Endothelial cell of umbilical vein (primary cell): Measurements from ENCODE around the gene NPNT. TPM values are rescaled to one million over a fixed set of nuclear protein-coding genes. Genes with fewer than 3 reads are reported as not detected.

ENCODE experiments used
- BruUV-seq: library from RNA; stranded (reverse); fragments of 400-500 nt; replicated peaks from 2 replicates; lab custom pipeline; 2021; lab: Mats Ljungman, UMichigan
- CTCF ChIA-PET: fragments of 300-600, 350-600 bp; sonication (Branson Sonifier 250); formaldehyde crosslinking; loops from one replicate; lab custom pipeline; 2021; ENCODE audit warnings: antibody characterized with exemption, inconsistent platforms; lab: Charles Lee
- POLR2A ChIA-PET: fragments of 300-600, 350-600 bp; sonication (Branson Sonifier 250); formaldehyde crosslinking; loops from one replicate; lab custom pipeline; 2021; ENCODE audit warnings: antibody characterized with exemption, inconsistent platforms; lab: Charles Lee
- DNase-seq: peaks from one replicate; pipeline ENCODE4 v3.0.0-alpha.2; 2011; ENCODE audit warnings: low read depth, low spot score
- FAIRE-seq: peaks from 2 replicates; lab custom pipeline; 2011; peaks lifted over from hg19 to GRCh38; lab: Jason Lieb, UNC
- H2AFZ ChIP-seq: 2 replicates; pipeline ENCODE4 v1.6.0; 2012; ENCODE audit warnings: low read depth, low read length, control low read depth, inconsistent platforms
- H3K27ac ChIP-seq: 2 replicates; pipeline ENCODE4 v1.5.1; 2011; ENCODE audit warnings: low read depth, mild to moderate bottlenecking, control low read depth, low read length, moderate library complexity; ENCODE audit not compliant: insufficient read depth
- H3K27me3 ChIP-seq, 2 experiments: 2 replicates each; pipeline versions ENCODE4 v1.6.0 to v1.6.1; 2011; ENCODE audit warnings: low read length in 2 of 2, mixed read lengths in 1 of 2; ENCODE audit not compliant: control insufficient read depth in 2 of 2, insufficient read depth in 2 of 2
- H3K36me3 ChIP-seq, 2 experiments: 2 replicates in 1 of 2; 3 replicates in 1 of 2; pipeline ENCODE4 v1.5.1; 2011; ENCODE audit warnings: low read length in 2 of 2, mild to moderate bottlenecking in 1 of 2, moderate library complexity in 1 of 2; ENCODE audit not compliant: control insufficient read depth in 2 of 2, insufficient read depth in 2 of 2; ENCODE audit errors: extremely low read depth in 1 of 2
- H3K4me1 ChIP-seq: 3 replicates; pipeline ENCODE4 v1.5.1; 2011; ENCODE audit warnings: mild to moderate bottlenecking, low read length; ENCODE audit not compliant: control insufficient read depth, insufficient read depth; ENCODE audit errors: extremely low read depth
- H3K4me2 ChIP-seq: 2 replicates; pipeline ENCODE4 v1.6.1; 2011; ENCODE audit warnings: low read length, control low read depth, mixed read lengths; ENCODE audit not compliant: insufficient read depth
- H3K4me3 ChIP-seq, 3 experiments: fragments of 200-600 bp in 1 of 3; sonication (generic), shearing (Covaris generic) in 1 of 3; replicated peaks in 1 of 3; 2 replicates each; pipeline ENCODE4 v1.5.1; 2011 to 2016; ENCODE audit warnings: control low read depth in 3 of 3, low read length in 3 of 3, mild to moderate bottlenecking in 2 of 3, inconsistent platforms in 1 of 3, low read depth in 1 of 3, moderate library complexity in 1 of 3; ENCODE audit not compliant: insufficient read depth in 1 of 3
- H3K79me2 ChIP-seq: 2 replicates; pipeline ENCODE4 v1.6.0; 2012; ENCODE audit warnings: low read length, inconsistent platforms; ENCODE audit not compliant: control insufficient read depth, insufficient read depth
- H3K9ac ChIP-seq: replicated peaks from 2 replicates; pipeline ENCODE3; 2011; ENCODE audit warnings: low read length, control low read depth; ENCODE audit not compliant: insufficient read depth; ENCODE audit errors: extremely low read depth
- H3K9me1 ChIP-seq: replicated peaks from 3 replicates; pipeline ENCODE4 v1.6.0; 2011; ENCODE audit warnings: mild to moderate bottlenecking, low read length; ENCODE audit not compliant: control insufficient read depth, insufficient read depth; ENCODE audit errors: extremely low read depth
- H3K9me3 ChIP-seq: replicated peaks from 2 replicates; pipeline ENCODE4 v1.5.1; 2012; ENCODE audit warnings: low read length, inconsistent platforms; ENCODE audit not compliant: control insufficient read depth, insufficient read depth
- H4K20me1 ChIP-seq: replicated peaks from 2 replicates; pipeline ENCODE3; 2011; ENCODE audit warnings: mild to moderate bottlenecking, low read length; ENCODE audit not compliant: control insufficient read depth, insufficient read depth; ENCODE audit errors: extremely low read depth
- CTCF ChIP-seq, 2 donors: IDR thresholded peaks; 1 replicate in 1 of 2; 2 replicates in 1 of 2; pipeline ENCODE4 v1.5.1; 2011; ENCODE audit warnings: low read length in 2 of 2, mild to moderate bottlenecking in 2 of 2, moderate library complexity in 2 of 2, control low read depth in 1 of 2, inconsistent platforms in 1 of 2, low read depth in 1 of 2; ENCODE audit not compliant: insufficient read depth in 1 of 2; ENCODE audit errors: extremely low read depth in 1 of 2
- EZH2 ChIP-seq: IDR thresholded peaks from 2 replicates; pipeline ENCODE4 v1.6.1; 2012; ENCODE audit warnings: borderline replicate concordance, low read depth, mild to moderate bottlenecking, moderate library complexity, low read length, inconsistent platforms; ENCODE audit not compliant: severe bottlenecking
- FOS ChIP-seq: IDR thresholded peaks from 2 replicates; pipeline ENCODE4 v1.6.1; 2011; ENCODE audit warnings: mild to moderate bottlenecking, low read length, moderate library complexity, borderline replicate concordance; ENCODE audit not compliant: insufficient read depth
- GATA2 ChIP-seq: IDR thresholded peaks from 2 replicates; pipeline ENCODE4 v1.7.0; 2011; ENCODE audit warnings: low read depth, mild to moderate bottlenecking, moderate library complexity, mixed read lengths, low read length; ENCODE audit not compliant: insufficient read length, insufficient read depth
- JUN ChIP-seq: IDR thresholded peaks from 2 replicates; pipeline ENCODE4 v1.6.1; 2011; ENCODE audit warnings: borderline replicate concordance, low read depth; ENCODE audit not compliant: insufficient read length, insufficient read depth
- MAX ChIP-seq: IDR thresholded peaks from 2 replicates; pipeline ENCODE4 v1.6.1; 2011; ENCODE audit not compliant: insufficient read depth, insufficient read length
- MYC ChIP-seq: IDR thresholded peaks from one replicate; pipeline ENCODE4 v1.6.1; 2011; ENCODE audit warnings: mild to moderate bottlenecking, low read depth, low read length
- POLR2A ChIP-seq: IDR thresholded peaks from 2 replicates; pipeline ENCODE4 v1.6.1; 2012; ENCODE audit warnings: low read depth, mild to moderate bottlenecking, control low read depth, low read length
- POLR2AphosphoS5 ChIP-seq: IDR thresholded peaks from 2 replicates; pipeline ENCODE4 v1.6.1; 2012; ENCODE audit warnings: low read depth, mild to moderate bottlenecking, control low read depth, low read length, moderate library complexity; ENCODE audit not compliant: insufficient read depth
- dilution Hi-C: fragments of 300-500 bp; cut with MboI; formaldehyde crosslinking; loops from one replicate; pipeline ENCODE4 v1.15.0; 2019; ENCODE audit warnings: low sequenced_read_pairs; ENCODE audit not compliant: extremely low pct_ligation_motif_present
- intact Hi-C: fragments of 100-400 bp; cut with micrococcal nuclease; formaldehyde crosslinking; loops from one replicate; pipeline ENCODE4 v1.10.0; 2022
- polyA plus RNA-seq, 4 experiments: library from polyadenylated mRNA; depleted of rRNA in 3 of 4; stranded (reverse) in 3 of 4; unstranded in 1 of 4; fragments of >200 nt; gene quantifications; 2 replicates each; pipeline versions ENCODE4 v1.2.1 to v1.2.3, GENCODE V29; 2011 to 2012; ENCODE audit warnings: missing spikeins in 1 of 4
- total RNA-seq: library from RNA; stranded (reverse); gene quantifications from 2 replicates; pipeline ENCODE4 v1.2.3, GENCODE V29; 2021

The NPNT gene
- total and polyA plus RNA-seq, 2 donors (not counting 3 experiments of a cell fraction or from before 2014, with no cell fraction given) = not detected

- Histone ChIP-seq H3K4me1 (peaks cover 17% of the 10 kb centered on the region), H3K4me2 (no peak overlapping the region), H3K36me3 (no peaks in the 10 kb centered on the region), H3K9ac (no peak overlapping the region), H2AFZ (no peak overlapping the region), H3K9me3 (no peaks in the 10 kb centered on the region), H3K27ac (no peak overlapping the region), H3K27me3 (no peaks in the 10 kb centered on the region), H3K9me1 (no peaks in the 10 kb centered on the region), H3K4me3 (no peak overlapping the region), H4K20me1 (no peaks in the 10 kb centered on the region), H3K79me2 (no peaks in the 10 kb centered on the region)
- DNase-seq (no peak), FAIRE-seq (no peak)
- TF ChIP-seq GATA2 (no peak), JUN (no peak), MAX (no peak), MYC (no peak), POLR2A (no peak), EZH2 (no peak), CTCF (IDR thresholded peaks at IDR 0.05; ENCODE audit: extremely low read depth in 1 of 2, insufficient read depth in 1 of 2, low read depth in 1 of 2, low read length in 2 of 2) (no peak), FOS (no peak), POLR2AphosphoS5 (no peak)
- dilution Hi-C loops (no loop called here), intact Hi-C loops (loop anchor here (10.0 kb wide), 1 partner anchor 290 kb away; the partner anchor contains the start of genes GSTCD and INTS12)
- ChIA-PET POLR2A (no interaction called here), CTCF (interaction anchor here (1.1 to 1.3 kb wide), 2 partner anchors 16 to 54 kb away, joined by 3 read pairs; no protein-coding TSS in a partner anchor)
- no TSS peak for BruUV-seq
Observed at GRCh38 chr4:105994841-105995501, 99.7 kb downstream of the NPNT start.
